Urinary bladder (tissue), 4 donors: ENCODE results near the gene PID1. TPM values are rescaled to one million over a fixed set of nuclear protein-coding genes. Genes with fewer than 3 reads are reported as not detected.

Experiments used
- DNase-seq: peaks from one replicate; pipeline ENCODE4 v3.0.0-alpha.2; 2015; ENCODE audit errors: extremely low spot score
- H3K27ac ChIP-seq: one replicate; pipeline ENCODE4 v1.5.1; 2013; ENCODE audit warnings: low read depth, mild to moderate bottlenecking, moderate library complexity
- H3K36me3 ChIP-seq: one replicate; pipeline ENCODE4 v1.6.1; 2013; ENCODE audit warnings: mild to moderate bottlenecking, moderate library complexity; ENCODE audit not compliant: insufficient read depth
- H3K4me1 ChIP-seq: one replicate; pipeline ENCODE4 v1.6.1; 2013; ENCODE audit warnings: mild to moderate bottlenecking, moderate library complexity; ENCODE audit not compliant: insufficient read depth
- H3K4me3 ChIP-seq: one replicate; pipeline ENCODE4 v1.5.1; 2013; ENCODE audit warnings: low read depth, low read length
- WGBS: extraction: QIAGEN DNeasy Blood & Tissue Kit; methylation state at CpG from one replicate; pipeline ENCODE4 v1.1.7; 2013; 5-methylcytosine and 5-hydroxymethylcytosine counted together
- polyA plus RNA-seq: library from polyadenylated mRNA; stranded (reverse); fragments of 200-250 nt; gene quantifications from one replicate; pipeline ENCODE4 v1.2.3, GENCODE V29; 2013
- small RNA-seq: library from RNA; depleted of rRNA; stranded (forward); fragments of <200 nt; gene quantifications from one replicate; pipeline ENCODE3, GENCODE V24; 2014
- total RNA-seq: library from RNA; depleted of rRNA; stranded (reverse); fragments of >200 nt; gene quantifications from one replicate; pipeline ENCODE4 v1.2.3, GENCODE V29; 2014
- donor health status: healthy with polysubstance abuse.
- donor health status: healthy.

The PID1 gene
- total and polyA plus RNA-seq, 2 donors, result 63.9 to 85.8 TPM

DNA sequence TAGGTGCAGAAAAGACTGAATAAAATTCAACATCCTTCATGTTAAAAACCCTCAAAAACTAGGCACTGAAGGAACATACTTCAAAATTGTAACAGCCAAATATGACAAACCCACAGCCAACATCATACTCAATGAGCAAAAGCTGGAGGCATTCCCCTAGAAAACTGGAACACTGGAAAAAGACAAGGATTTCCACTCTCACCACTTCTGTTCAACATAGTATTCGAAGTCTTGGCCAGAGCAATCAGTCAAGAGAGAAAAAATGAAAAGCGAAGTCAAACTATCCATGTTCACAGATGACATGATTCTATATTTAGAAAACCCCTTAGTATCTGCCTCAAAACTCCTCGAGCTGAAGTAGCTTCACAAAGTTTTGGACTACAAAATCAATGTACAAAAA lies 282.3 kb downstream of the PID1 start:
- no peak overlapping the region for H3K27ac ChIP-seq
- 69% methylated on average over 3 of the region's 3 CpGs for WGBS
- no peaks in the 10 kb centered on the region for H3K4me1 ChIP-seq
- H3K36me3 ChIP-seq, result no peaks in the 10 kb centered on the region
- no peak overlapping the region for H3K4me3 ChIP-seq
- no peak for DNase-seq

DNA sequence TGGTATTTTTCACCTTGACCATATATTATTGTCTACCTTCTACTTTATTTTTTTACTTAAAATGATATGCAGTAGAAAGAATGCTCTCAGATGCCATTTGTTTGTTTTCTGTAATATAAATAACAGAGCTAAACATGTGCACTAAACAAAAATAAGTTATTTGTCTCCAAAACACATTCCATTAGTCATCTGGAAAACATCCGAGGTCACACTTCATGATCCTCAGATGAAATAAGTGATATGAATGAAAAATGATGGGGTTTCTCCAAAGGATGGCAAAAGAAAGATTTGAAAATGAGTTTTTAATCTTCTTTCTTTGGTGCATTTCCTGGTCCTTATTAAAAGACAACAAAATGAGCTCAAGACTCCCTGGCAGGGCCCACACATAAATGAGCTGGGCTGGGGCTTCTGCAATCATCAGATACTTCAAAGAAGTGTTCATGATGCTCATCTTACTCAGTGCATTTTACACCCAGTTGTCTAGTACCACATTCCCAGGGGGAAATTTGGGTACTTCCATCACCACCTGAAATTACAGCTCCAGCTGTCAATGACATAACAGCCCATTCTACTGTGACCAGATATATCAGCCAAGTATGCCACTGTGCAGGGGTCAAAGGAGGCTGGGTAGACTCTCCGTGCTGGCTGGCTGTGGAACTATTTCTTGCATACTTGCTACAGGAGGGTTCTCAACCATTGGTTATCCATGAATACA lies 283.5 kb downstream of the PID1 start:
- 87% methylated on average over 2 of the region's 2 CpGs for WGBS
- no peaks in the 10 kb centered on the region for H3K4me1 ChIP-seq
- no peak overlapping the region for H3K27ac ChIP-seq
- no peak for DNase-seq
- no peaks in the 10 kb centered on the region for H3K36me3 ChIP-seq
- no peak overlapping the region for H3K4me3 ChIP-seq

DNA sequence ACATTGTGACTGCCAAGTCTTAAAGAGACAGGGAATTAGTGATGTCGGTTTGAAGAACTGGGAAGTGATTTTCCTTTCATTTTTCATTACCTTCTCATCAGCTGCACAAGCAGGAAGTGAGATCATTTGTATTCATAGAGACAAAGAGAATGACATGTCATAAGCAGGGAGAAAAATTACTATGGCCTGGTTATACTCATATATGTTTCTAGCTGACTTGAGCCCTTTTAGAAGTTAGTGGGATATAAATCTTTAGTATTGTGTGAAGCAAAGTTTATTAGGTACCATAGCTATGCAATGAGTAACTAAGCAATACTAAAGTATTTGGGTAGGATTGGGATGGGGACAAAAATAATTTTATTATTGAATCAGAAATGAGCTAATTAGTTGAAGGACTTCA lies 284.1 kb downstream of the PID1 start:
- WGBS, result 50% methylated on average over 1 of the region's 1 CpG
- Histone ChIP-seq H3K27ac (no peak overlapping the region), H3K36me3 (no peaks in the 10 kb centered on the region), H3K4me1 (no peaks in the 10 kb centered on the region), H3K4me3 (no peak overlapping the region)
- no peak for DNase-seq

DNA sequence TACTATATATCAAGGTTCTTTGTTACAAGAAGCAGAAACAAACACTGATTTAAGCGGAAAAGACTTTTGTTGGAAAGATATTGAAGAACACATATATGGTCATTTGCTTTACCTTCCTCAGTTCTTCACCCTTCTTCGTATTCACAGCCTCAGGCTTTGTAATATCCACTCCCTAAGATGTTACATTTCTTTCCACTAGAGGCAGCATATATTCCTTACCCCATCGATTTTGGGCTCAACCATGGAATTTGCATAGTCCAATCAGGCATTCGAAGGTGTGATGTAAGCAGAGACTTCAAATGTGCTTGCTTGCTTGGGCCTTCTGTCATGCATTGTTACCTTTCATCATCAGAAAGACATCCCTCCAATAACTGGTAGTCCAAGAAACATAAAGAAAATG lies 287.4 kb downstream of the PID1 start:
- Histone ChIP-seq H3K4me1 (no peaks in the 10 kb centered on the region), H3K36me3 (no peaks in the 10 kb centered on the region), H3K27ac (no peak overlapping the region), H3K4me3 (no peak overlapping the region)
- WGBS, result 90% methylated on average over 4 of the region's 4 CpGs
- no peak for DNase-seq

DNA sequence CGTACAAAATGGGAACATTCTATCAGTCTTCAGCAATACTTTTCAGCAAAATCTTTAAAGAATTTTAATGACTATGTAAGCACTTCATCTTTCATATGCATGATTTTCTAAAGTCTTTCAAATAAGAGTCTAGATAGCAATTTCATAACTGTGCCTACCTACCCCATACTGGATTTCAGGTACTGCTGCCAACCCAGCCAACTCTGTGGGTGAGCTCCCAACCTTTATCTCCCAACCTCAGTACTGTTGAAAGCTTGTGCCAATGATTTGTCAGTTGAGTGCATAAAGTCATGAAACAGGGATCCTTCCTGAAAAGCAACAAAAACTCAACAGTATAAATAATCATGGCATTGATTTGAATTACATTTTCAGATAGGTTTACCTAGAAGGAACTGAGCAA lies 296.9 kb downstream of the PID1 start:
- Histone ChIP-seq H3K36me3 (no peaks in the 10 kb centered on the region), H3K4me1 (no peaks in the 10 kb centered on the region), H3K27ac (no peak overlapping the region), H3K4me3 (no peak overlapping the region)
- DNase-seq, result no peak
- WGBS, result 67% methylated on average over 1 of the region's 1 CpG

Small RNA genes lying within 50 kb of the gene (small RNA-seq; reads per million reads assigned to genes)
- gene RN7SKP283, result not detected
